Ishikawa (cell line): ENCODE results near the gene ARID4B.

Experiments used
- CEBPB ChIP-seq: IDR thresholded peaks from 2 replicates; pipeline ENCODE4 v1.6.1; 2012
- EGR1 ChIP-seq: IDR thresholded peaks from 2 replicates; pipeline ENCODE4 v1.6.1; 2012
- EP300 ChIP-seq: IDR thresholded peaks from 2 replicates; pipeline ENCODE4 v1.6.1; 2012; ENCODE audit warnings: borderline replicate concordance
- FOXM1 ChIP-seq: IDR thresholded peaks from 2 replicates; pipeline ENCODE4 v1.6.1; 2012; ENCODE audit warnings: low read depth, borderline replicate concordance
- MAX ChIP-seq: IDR thresholded peaks from 2 replicates; pipeline ENCODE4 v1.6.1; 2012
- REST ChIP-seq: IDR thresholded peaks from 2 replicates; pipeline ENCODE4 v1.6.1; 2012; ENCODE audit warnings: low read depth, mild to moderate bottlenecking
- TAF1 ChIP-seq: IDR thresholded peaks from 2 replicates; pipeline ENCODE4 v1.6.1; 2012; ENCODE audit warnings: low read depth, mild to moderate bottlenecking
- TCF12 ChIP-seq: IDR thresholded peaks from 2 replicates; pipeline ENCODE4 v1.6.1; 2012; ENCODE audit warnings: low read depth
- TEAD4 ChIP-seq: IDR thresholded peaks from 2 replicates; pipeline ENCODE4 v1.6.1; 2012
- YY1 ChIP-seq: IDR thresholded peaks from 2 replicates; pipeline ENCODE4 v1.6.1; 2012; ENCODE audit warnings: low read depth

- no peak for TF ChIP-seq REST
- TF ChIP-seq FOXM1, result no peak
- no peak for TF ChIP-seq EP300
- no peak for TF ChIP-seq TCF12
- no peak for TF ChIP-seq TEAD4
- TF ChIP-seq CEBPB, result no peak
- TF ChIP-seq MAX, result no peak
- TF ChIP-seq TAF1, result no peak
- TF ChIP-seq EGR1, result no peak
- no peak for TF ChIP-seq YY1
Measured at GRCh38 chr1:235351441-235351840, 23.5 kb upstream of the ARID4B start.
